Measurements from ENCODE around the gene ZNF280A. TPM values are rescaled to one million over a fixed set of nuclear protein-coding genes. Genes with fewer than 3 reads are reported as not detected.
A peak's percentile ranks its signal among the peaks of the same experiment; 100 is the strongest.

The ZNF280A gene
- total and polyA plus RNA-seq, 9 of the 15 experiments (the other 6 are each of a cell fraction or from before 2014, with no cell fraction given), result 19.0 to 40.8 (median 28.6) TPM

DNA sequence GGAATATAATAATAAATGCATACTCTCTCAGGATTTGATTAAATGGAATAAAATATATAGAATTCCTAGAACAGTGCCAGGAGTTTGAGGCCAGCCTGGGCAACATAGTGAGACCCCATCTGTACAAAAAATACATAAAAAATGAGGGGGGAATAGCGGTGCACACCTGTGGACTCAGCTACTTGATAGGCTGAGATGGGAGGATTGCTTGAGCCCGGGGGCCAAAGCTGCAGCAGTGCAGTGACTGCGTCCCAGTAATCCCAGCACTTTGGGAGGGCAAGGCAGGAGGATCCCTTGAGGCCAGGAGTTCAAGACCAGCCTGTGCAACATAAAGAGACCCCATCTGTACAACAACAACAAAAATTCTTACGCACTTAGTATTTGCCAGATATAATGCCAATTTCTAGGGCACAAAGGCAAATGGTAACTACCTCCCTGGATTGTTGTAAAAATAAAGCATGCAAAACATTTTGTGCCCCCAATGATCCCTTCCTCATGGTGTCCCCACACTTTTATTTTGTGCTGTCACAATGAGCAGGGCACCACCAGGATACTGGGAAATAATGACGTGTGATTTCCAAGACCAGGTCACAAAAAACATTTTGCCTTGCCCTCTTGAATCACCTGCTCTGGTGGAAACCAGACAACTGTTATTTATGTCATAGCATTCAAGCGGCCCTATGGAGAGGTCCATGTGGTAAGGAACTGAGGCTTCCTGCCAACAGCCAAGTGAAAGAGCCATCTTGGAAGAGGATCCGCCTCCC lies 18.3 kb upstream of the ZNF280A start:
- Histone ChIP-seq H3K9ac (ENCODE audit: insufficient read depth in 1 of 2, low read depth in 2 of 2, low read length in 2 of 2) (no peak overlapping the region), H3K9me3 (replicated peaks; ENCODE audit: control insufficient read depth, insufficient read depth, low read depth, low read length) (no peaks in the 10 kb centered on the region), H3K79me2 (ENCODE audit: control insufficient read depth, insufficient read depth, low read length) (no peaks in the 10 kb centered on the region), H3K36me3 (ENCODE audit: control insufficient read depth, insufficient read depth, low read length) (no peaks in the 10 kb centered on the region), H3K4me3 (no peak overlapping the region), H3K27ac (ENCODE audit: extremely low read depth, low read depth, low read length) (no peak overlapping the region), H3K9me1 (ENCODE audit: control insufficient read depth, insufficient read depth, low read length) (no peaks in the 10 kb centered on the region), H3K27me3 (ENCODE audit: control insufficient read depth in 2 of 2, insufficient read depth in 2 of 2, low read length in 2 of 2) (no peaks in the 10 kb centered on the region), H3K4me1 (replicated peaks in 1 of 2; ENCODE audit: control insufficient read depth in 2 of 2, insufficient read depth in 2 of 2, low read length in 2 of 2) (no peaks in the 10 kb centered on the region; a peak in 2 of 5 replicates), H3K4me2 (ENCODE audit: insufficient read depth, low read length) (no peak overlapping the region), H2AFZ (ENCODE audit: low read depth, low read length) (peak overlapping the region; percentile 20), H4K20me1 (replicated peaks; ENCODE audit: control insufficient read depth, insufficient read depth, low read length) (no peaks in the 10 kb centered on the region)
- FAIRE-seq (no peak), DNase-seq (ENCODE audit: extremely low read depth in 1 of 4, low spot score in 3 of 4) (no peak), ATAC-seq (peak; percentile 16)
- intact Hi-C loops (cut with micrococcal nuclease), result no loop called here
- in situ Hi-C loops (cut with MboI), result loop anchor here (25.0 kb wide), 1 partner anchor 1126 kb away; the partner anchor contains the start of gene HIC2
- BruUV-seq (replicated peaks), result no TSS peak
- POLR2A ChIA-PET, result interaction anchor here (0.6 to 19.7 kb wide), 9 partner anchors 11 to 53 kb away, joined by 3 to 708 read pairs (median 3); partner anchors contain the start of genes PRAME and ZNF280A
- CTCF ChIA-PET (ENCODE audit: low intra/inter-chr PET ratio), result interaction anchor here (0.5 to 1.0 kb wide), 2 partner anchors 14 to 27 kb away, joined by 3 read pairs; no protein-coding TSS in a partner anchor
- WGBS (ENCODE audit: insufficient coverage, low coverage, missing lambda C conversion rate), result 34% methylated on average over 7 of the region's 7 CpGs
- TF ChIP-seq RBM25 (IDR thresholded peaks at IDR 0.05; ENCODE audit: low read depth, low read length, severe bottlenecking) (peak; percentile 57), ZKSCAN1 (IDR thresholded peaks at IDR 0.05; ENCODE audit: low read depth, low read length) (0 out of 2 replicates have a peak, but pooled peaks have one; percentile 39), CHD4 (IDR thresholded peaks at IDR 0.05; ENCODE audit: insufficient read depth, insufficient replicate concordance, low read depth, low read length, poor library complexity, severe bottlenecking) (no peak), RCOR1 (IDR thresholded peaks at IDR 0.05; ENCODE audit: borderline replicate concordance in 1 of 2, low read depth in 2 of 2, low read length in 2 of 2) (0 out of 4 replicates have a peak, but pooled peaks of 1 of the 2 experiments have one; percentile 18), CEBPG (CRISPR knock-in tag; IDR thresholded peaks at IDR 0.05) (peak; percentile 40; the same call in 1 of the 2 replicates), CEBPG (tag; conservative IDR thresholded peaks at IDR 0.05 in 1 of 2, IDR thresholded peaks at IDR 0.05 in 1 of 2) (no peak), MYNN (IDR thresholded peaks at IDR 0.05) (no peak), MYNN (CRISPR knock-in tag; IDR thresholded peaks at IDR 0.05) (peak; percentile 50; the same call in 1 of the 2 replicates), SIRT6 (IDR thresholded peaks at IDR 0.05; ENCODE audit: low read depth, low read length) (no peak), PURB (CRISPR knock-in tag; IDR thresholded peaks at IDR 0.05; ENCODE audit: low read depth) (no peak)
- TF ChIP-seq, protein P1, sequence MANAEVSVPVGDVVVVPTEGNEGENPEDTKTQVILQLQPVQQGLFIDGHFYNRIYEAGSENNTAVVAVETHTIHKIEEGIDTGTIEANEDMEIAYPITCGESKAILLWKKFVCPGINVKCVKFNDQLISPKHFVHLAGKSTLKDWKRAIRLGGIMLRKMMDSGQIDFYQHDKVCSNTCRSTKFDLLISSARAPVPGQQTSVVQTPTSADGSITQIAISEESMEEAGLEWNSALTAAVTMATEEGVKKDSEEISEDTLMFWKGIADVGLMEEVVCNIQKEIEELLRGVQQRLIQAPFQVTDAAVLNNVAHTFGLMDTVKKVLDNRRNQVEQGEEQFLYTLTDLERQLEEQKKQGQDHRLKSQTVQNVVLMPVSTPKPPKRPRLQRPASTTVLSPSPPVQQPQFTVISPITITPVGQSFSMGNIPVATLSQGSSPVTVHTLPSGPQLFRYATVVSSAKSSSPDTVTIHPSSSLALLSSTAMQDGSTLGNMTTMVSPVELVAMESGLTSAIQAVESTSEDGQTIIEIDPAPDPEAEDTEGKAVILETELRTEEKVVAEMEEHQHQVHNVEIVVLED (CRISPR knock-in tag; IDR thresholded peaks at IDR 0.05), result no peak
- TF ChIP-seq, protein P2, sequence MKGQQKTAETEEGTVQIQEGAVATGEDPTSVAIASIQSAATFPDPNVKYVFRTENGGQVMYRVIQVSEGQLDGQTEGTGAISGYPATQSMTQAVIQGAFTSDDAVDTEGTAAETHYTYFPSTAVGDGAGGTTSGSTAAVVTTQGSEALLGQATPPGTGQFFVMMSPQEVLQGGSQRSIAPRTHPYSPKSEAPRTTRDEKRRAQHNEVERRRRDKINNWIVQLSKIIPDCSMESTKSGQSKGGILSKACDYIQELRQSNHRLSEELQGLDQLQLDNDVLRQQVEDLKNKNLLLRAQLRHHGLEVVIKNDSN (CRISPR knock-in tag; IDR thresholded peaks at IDR 0.05), result 0 out of 2 replicates have a peak, but pooled peaks have one; percentile 52
- TF ChIP-seq, protein P3, sequence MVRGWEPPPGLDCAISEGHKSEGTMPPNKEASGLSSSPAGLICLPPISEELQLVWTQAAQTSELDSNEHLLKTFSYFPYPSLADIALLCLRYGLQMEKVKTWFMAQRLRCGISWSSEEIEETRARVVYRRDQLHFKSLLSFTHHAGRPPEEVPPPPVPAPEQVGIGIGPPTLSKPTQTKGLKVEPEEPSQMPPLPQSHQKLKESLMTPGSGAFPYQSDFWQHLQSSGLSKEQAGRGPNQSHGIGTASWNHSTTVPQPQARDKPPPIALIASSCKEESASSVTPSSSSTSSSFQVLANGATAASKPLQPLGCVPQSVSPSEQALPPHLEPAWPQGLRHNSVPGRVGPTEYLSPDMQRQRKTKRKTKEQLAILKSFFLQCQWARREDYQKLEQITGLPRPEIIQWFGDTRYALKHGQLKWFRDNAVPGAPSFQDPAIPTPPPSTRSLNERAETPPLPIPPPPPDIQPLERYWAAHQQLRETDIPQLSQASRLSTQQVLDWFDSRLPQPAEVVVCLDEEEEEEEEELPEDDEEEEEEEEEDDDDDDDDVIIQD (CRISPR knock-in tag; IDR thresholded peaks at IDR 0.05), result no peak
- TF ChIP-seq, protein P4, sequence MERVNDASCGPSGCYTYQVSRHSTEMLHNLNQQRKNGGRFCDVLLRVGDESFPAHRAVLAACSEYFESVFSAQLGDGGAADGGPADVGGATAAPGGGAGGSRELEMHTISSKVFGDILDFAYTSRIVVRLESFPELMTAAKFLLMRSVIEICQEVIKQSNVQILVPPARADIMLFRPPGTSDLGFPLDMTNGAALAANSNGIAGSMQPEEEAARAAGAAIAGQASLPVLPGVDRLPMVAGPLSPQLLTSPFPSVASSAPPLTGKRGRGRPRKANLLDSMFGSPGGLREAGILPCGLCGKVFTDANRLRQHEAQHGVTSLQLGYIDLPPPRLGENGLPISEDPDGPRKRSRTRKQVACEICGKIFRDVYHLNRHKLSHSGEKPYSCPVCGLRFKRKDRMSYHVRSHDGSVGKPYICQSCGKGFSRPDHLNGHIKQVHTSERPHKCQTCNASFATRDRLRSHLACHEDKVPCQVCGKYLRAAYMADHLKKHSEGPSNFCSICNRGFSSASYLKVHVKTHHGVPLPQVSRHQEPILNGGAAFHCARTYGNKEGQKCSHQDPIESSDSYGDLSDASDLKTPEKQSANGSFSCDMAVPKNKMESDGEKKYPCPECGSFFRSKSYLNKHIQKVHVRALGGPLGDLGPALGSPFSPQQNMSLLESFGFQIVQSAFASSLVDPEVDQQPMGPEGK (CRISPR knock-in tag; IDR thresholded peaks at IDR 0.05; ENCODE audit: borderline replicate concordance), result no peak

Measured in K562 (cell line).